Fibroblast of villous mesenchyme (primary cell): ENCODE results near the gene CDC42BPB. TPM values are rescaled to one million over a fixed set of nuclear protein-coding genes. Genes with fewer than 3 reads are reported as not detected.

Source experiments
- DNase-seq: peaks from one replicate; pipeline ENCODE4 v3.0.0-alpha.2; 2010; ENCODE audit warnings: low read depth
- H3K4me3 ChIP-seq: 2 replicates; pipeline ENCODE4 v1.5.1; 2011; ENCODE audit warnings: low read depth, mild to moderate bottlenecking, low read length
- CTCF ChIP-seq: IDR thresholded peaks from 2 replicates; pipeline ENCODE4 v1.5.1; 2012; ENCODE audit warnings: low read depth, mild to moderate bottlenecking, low read length; ENCODE audit not compliant: insufficient read depth
- total RNA-seq: library from RNA; depleted of rRNA; stranded (reverse); fragments of >200 nt; gene quantifications from 2 replicates; pipeline ENCODE4 v1.2.3, GENCODE V29; 2012

Gene CDC42BPB
- total RNA-seq, 1 donor = 122 TPM

DNA sequence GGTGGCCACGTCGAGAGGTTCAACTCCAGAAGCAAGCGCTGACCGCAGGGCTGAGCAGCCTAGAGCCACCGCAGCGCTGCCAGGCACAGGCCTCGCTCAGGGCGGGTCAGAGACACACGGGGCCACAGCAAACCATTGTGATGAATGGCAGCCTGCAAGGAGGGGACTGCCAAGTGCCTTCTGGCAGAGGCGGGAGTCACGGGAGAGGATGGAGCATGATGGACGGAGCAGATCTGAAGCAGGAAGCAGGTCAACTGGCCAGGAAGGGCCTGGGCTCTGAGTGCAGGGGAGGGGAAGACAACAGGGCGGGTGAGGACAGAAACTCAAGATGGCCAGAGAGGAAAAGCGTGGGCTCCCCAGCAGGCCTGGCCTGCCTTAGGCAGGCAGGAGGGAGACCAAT lies 49.8 kb downstream of the CDC42BPB start:
- DNase-seq = no peak
- no peak for TF ChIP-seq CTCF
- H3K4me3 ChIP-seq = no peak overlapping the region

DNA sequence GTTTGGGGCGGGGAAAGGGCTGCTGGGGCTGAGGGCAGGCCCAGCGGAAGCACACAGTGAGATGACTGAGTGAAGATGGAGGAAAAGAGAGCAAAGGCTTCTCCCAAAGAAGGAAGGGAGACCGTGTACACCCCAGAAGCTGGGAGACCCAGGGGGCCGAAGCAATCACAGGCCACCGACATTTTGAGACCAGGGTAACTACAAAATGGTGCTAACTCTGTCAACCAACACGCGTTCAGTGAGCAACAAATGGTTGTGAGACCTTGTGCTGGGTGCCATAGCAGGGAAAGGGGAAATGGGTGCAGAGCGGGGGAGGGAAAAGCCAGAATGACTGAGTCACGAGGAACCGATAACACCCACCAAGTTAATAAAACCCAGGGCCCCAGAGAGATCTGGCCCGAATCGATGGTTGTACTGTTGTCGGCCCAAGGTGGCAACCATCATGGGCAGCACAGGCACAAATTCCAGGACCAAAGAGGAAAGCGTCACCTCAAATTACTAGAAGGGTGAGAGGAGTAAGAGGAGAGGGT lies 50.3 kb downstream of the CDC42BPB start:
- no peak for DNase-seq
- no peak for TF ChIP-seq CTCF
- no peak overlapping the region for H3K4me3 ChIP-seq

DNA sequence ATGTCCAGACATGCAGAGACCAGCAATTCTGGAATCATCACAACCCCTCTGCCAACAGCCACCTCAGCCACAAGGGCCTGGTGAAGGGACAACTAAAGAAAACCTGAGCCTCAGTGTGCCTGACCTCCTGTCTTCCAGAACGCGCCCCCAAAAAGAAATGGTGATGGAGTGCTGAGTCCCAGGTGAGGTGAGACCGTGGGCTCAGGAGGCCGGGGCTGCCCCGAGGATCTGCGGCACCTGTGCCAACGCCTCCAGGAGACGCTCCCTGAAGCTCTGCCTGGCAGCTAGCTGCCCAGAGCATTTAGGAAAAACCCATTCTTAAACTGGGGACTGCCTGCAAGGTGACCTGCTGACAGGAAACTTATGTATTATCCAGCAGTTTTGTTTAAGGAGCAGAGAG lies 51.2 kb downstream of the CDC42BPB start:
- no peak overlapping the region for H3K4me3 ChIP-seq
- no peak for DNase-seq
- no peak for TF ChIP-seq CTCF

DNA sequence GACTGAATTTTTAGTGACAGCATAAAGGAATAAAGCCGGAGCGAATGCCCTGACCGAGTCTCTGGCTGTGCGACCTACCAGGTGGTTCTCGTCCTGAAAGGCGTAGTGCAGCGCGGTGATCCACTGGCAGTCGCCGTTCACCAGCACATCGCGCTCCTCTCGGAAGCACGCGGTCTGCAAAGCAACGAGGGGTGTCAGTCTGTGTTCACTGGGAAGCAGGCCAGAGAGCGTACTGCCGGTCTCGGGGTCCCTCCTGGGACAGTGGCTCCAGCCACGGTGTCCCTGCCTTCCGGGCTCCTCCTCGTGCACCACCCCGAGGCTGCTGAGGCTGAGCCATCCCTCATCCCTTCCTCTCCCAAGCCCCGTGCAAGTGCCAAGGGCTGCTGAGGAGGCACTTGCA lies 53.5 kb downstream of the CDC42BPB start:
- TF ChIP-seq CTCF = no peak
- no peak overlapping the region for H3K4me3 ChIP-seq
- DNase-seq = no peak

DNA sequence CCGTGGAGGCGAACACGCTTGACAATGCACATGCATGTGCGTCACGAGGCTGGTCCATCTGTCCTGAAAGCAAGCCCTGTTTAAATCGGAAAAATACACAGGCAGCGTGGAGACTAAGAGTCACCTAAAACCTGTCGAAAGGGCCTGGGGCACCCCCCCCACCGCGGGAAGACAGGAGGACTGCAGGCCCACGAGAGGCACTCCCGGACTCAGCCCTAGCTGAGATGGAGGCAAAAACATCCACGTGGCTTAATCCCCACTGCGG lies 54.1 kb downstream of the CDC42BPB start:
- H3K4me3 ChIP-seq = no peak overlapping the region
- TF ChIP-seq CTCF = no peak
- DNase-seq = no peak

DNA sequence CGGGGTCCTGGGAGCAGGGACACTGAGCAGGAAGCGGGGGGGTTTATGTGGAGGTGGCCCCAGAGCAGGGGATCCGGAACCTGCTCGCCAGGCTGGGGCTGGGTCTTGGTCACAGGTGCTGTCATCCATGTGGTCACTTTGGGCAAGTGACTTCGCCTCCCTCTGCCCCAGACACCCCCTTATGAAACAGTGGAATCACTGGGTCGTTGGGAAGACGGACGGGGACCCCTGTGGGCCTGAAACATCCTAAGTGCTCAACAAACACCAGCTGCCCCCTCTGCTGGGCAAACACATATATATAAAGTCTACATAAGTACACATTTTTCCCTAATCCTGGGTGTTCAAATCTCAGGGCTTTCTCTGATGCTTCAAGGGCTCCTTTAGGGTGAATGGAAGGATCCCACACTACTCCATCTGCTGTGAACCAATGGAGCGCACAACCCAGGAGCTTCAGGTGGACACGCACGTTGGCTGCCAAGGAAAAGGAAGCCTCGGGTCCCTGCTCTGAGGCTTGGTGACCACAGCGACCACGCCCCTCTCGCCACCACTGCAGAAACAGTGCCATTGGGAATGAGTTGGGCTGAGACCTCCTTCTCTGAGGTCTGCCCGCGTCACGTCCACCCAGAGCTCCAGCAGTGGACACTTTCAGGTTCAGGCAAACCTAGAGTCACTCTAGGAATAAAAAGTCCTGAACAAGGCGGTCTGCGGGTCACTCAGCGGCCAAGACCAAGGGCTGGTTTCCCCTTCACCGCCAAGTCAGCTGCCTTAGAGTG lies 54.6 kb downstream of the CDC42BPB start:
- H3K4me3 ChIP-seq = no peak overlapping the region
- DNase-seq = no peak
- TF ChIP-seq CTCF = no peak

- TF ChIP-seq CTCF = no peak
- no peak for DNase-seq
- H3K4me3 ChIP-seq = no peak overlapping the region
These were observed 55.5 kb downstream of the CDC42BPB start for GRCh38 chr14:103001651-103002396.
